T follicular helper cell (primary cell): ENCODE results near the gene KANSL1.
"Not testable (repeated sequence)": the region's sequence is repeated elsewhere in the genome, so short reads cannot be mapped to it uniquely, and the experiment has no call there.

ENCODE experiments used
- DNase-seq: peaks from one replicate; pipeline ENCODE4 v3.0.0-alpha.2; 2020; ENCODE audit warnings: low read depth

KANSL1 gene

GRCh38 chr17:46117117-46117516 is 76.1 kb downstream of the KANSL1 start:
- no peak for DNase-seq

GRCh38 chr17:46115699-46116098 is 77.5 kb downstream of the KANSL1 start:
- DNase-seq, result no peak

GRCh38 chr17:46111236-46111635 is 82.0 kb downstream of the KANSL1 start:
- DNase-seq, result not testable (repeated sequence)

GRCh38 chr17:46110219-46110618 is 83.0 kb downstream of the KANSL1 start:
- no peak for DNase-seq

- DNase-seq, result no peak
These were observed 83.5 kb downstream of the KANSL1 start for GRCh38 chr17:46109603-46110189.

GRCh38 chr17:46108550-46109110 is 84.6 kb downstream of the KANSL1 start:
- DNase-seq, result no peak

GRCh38 chr17:46108120-46108519 is 85.1 kb downstream of the KANSL1 start:
- no peak for DNase-seq

- no peak for DNase-seq
These were observed 86.1 kb downstream of the KANSL1 start for GRCh38 chr17:46106966-46107644.

GRCh38 chr17:46102806-46103205 is 90.4 kb downstream of the KANSL1 start:
- DNase-seq, result not testable (repeated sequence)

- not testable (repeated sequence) for DNase-seq
These were observed 91.2 kb downstream of the KANSL1 start for GRCh38 chr17:46101785-46102617.

- no peak for DNase-seq
These were observed 92.6 kb downstream of the KANSL1 start for GRCh38 chr17:46100590-46100989.

- no peak for DNase-seq
These were observed 93.4 kb downstream of the KANSL1 start for GRCh38 chr17:46099865-46100264.

- DNase-seq, result no peak
These were observed 95.7 kb downstream of the KANSL1 start for GRCh38 chr17:46097497-46097896.

GRCh38 chr17:46092991-46093390 is 100.2 kb downstream of the KANSL1 start:
- no peak for DNase-seq

GRCh38 chr17:46090871-46091270 is 102.4 kb downstream of the KANSL1 start:
- no peak for DNase-seq

- no peak for DNase-seq
These were observed 103.8 kb downstream of the KANSL1 start for GRCh38 chr17:46089389-46089965.

- DNase-seq, result no peak
These were observed 104.6 kb downstream of the KANSL1 start for GRCh38 chr17:46088595-46088994.

- DNase-seq, result not testable (repeated sequence)
These were observed 105.4 kb downstream of the KANSL1 start for GRCh38 chr17:46087871-46088270.

- DNase-seq, result no peak
These were observed 106.4 kb downstream of the KANSL1 start for GRCh38 chr17:46086821-46087220.

GRCh38 chr17:46085522-46085921 is 107.7 kb downstream of the KANSL1 start:
- DNase-seq, result no peak

GRCh38 chr17:46082257-46082656 is 111.0 kb downstream of the KANSL1 start:
- DNase-seq, result no peak

GRCh38 chr17:46081018-46081320 is 112.3 kb downstream of the KANSL1 start:
- no peak for DNase-seq
